ENCODE results near the gene JPH4.
"Not testable (repeated sequence)": the region's sequence is repeated elsewhere in the genome, so short reads cannot be mapped to it uniquely, and the experiment has no call there.

The JPH4 gene

DNA sequence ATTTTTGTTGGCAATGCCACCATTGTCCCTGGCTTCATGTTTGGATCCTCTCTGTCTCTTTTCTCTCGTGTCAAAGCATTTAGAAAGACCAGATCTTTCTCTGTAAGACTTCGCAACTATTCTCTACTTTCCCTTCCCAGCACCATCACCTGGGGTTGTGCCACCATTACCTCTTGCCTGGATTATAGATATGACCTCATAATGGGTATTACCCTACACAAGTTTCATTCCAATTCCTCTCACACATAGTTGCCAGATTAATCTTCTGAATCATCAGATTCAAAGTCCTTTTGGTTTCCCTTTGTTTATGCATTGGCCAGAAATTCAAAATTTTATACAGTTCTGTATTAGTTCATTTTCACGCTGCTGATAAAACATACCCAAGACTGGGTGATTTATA is 30.4 kb upstream of the JPH4 start:
- DNase-seq (ENCODE audit: low spot score): no peak

DNA sequence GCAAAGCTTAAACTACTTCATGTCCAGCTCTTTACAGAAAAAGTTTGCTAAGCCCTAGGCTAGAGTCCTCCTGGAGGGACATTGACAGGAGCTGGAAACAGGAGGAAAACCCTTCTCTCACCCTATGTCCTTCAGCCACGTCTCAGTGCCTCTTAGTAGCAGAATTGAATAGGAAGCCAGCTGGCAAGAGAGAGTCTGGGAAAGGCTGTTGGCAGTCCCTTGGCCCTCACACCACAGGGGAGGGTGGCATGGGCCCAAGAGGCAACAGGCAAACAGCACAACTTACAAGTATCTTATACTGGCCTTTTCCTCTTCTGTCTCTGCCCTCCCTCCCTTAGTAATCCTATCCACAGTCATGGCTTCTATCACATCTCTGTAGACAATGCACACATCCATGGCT is 29.9 kb upstream of the JPH4 start:
- DNase-seq (ENCODE audit: low spot score): no peak

DNA sequence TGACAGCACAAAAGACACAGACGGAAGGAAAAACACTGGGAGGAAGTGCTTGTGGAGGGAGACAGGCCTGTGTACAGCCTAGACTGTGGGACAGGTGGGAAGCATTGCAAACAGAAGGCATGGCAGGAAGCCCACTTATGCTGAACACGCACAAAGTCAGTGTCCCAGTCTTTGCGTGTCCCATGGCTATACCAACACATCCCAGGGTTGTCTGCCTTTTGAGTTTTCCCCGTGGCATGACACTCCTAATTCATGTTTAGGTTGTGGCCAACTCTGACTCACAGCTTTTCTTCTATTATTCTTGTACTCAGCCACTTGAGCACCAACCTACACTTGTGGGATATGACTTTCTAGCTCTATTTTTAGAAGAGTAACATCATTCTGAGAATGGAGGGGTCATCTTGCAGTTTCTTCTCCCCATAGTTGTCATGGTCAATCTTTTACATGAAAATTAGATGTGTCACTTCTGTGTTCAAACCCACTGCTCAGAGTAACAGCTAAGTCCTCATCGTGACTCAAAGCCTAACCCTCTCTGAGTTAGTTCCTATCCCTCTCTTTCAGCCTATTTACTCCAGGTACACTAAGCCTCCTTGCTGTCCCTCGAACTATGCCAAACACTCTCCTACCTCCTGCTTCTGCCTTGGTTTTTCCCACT is 27.5 kb upstream of the JPH4 start:
- DNase-seq (ENCODE audit: low spot score): no peak

DNA sequence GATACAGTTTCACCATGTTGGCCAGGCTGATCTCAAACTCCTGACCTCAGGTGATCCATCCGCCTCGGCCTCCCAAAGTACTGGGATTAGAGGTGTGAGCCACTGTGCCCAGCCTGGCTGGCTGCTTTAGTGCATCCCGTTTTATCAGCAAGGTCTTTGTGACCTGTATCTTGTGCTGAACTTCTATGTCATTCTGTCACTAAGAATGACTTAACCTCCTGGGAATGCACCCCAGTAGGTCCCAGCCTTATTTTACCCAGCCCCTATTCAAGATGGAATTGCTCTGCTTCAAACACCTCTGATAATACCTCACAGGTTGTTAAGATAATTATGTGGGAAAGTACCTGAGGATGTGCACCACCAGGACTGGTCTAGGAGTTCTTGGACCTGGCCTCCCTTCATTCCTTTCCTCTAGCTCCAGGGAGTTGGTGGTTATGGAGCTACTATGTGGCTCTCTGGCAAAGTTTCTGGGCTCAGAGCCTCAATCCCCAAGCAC is 26.1 kb upstream of the JPH4 start:
- DNase-seq (ENCODE audit: low spot score): no peak

DNA sequence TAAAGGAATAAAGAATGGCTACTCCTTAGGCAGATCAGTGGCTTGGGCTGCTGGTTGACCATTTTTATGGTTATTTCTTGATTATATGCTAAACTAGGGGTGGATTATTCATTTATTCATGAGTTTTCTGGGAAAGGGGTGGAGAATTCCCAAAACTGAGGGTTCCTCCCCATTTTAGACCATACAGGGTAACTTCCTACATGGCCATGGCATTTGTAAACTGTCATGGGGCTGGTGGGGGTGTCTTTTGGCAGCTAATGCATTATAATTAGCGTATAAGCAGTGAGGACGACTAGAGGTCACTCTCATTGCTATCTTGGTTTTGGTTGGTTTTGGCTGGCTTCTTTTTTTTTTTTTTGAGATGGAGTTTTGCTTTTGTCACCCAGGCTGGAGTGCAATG is 25.6 kb upstream of the JPH4 start:
- no peak for DNase-seq (ENCODE audit: low spot score)

DNA sequence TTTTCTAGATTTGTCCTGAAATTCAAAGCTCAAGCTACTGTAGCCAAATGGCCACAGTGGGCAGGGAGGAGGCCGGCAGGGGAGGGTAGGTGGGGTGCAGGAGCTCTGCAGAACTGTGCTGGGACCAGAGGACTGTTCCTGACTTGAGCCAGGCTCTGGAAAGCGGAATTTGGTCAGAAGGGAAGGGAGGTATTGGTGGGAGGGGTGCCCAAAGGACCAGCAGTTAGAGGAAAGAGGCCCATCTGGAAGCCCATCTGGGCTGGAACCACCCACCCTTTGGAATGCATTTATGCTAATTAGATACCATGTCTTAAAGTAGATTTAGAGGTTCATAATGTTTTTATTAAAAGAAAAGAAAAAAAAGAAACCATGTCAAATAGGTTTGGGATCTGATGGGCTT is 24.5 kb upstream of the JPH4 start:
- no peak for DNase-seq (ENCODE audit: low spot score)

DNA sequence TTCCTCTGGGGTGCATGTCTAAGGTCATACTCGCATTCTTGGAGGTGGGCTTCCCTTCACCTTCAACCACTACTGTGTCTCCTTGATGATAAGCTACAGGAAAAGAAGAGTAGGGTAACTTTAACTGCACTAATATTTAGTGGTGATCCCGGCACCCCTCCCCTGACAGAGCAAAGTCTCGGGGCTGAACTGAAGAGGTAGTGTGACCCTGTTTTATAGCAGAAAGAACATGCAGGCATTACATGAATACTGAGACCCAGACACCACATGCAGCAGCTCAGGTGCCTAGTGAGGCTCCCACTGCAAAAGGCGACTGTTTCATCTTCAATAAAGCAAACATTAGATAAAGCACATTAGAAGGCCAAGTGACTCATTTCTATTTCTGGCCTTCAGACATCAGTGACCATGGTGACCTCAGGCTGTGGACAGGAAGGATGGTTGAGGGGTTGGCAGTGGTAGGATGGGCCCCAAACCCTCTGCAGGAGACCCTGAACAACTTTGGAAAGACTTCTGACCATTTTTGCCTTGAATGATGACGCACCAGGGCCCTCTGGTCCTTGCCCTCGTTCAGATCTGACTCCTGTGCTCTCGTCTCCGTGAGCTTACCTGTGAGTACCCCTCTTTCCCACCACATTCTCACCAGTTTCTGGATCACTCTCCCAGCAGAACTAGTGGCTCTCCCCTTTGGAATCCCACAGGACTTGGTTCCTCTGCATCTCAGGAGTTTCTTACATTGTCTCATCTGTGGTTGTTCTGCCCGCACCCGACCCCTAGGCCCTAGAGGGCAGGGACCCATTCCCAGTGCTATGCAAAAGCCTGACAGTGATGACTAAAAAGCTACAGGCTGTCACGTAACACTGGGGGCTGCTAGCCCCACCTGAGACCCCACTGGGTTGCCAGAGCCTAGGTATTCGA is 23.8 kb upstream of the JPH4 start:
- DNase-seq (ENCODE audit: low spot score): no peak

DNA sequence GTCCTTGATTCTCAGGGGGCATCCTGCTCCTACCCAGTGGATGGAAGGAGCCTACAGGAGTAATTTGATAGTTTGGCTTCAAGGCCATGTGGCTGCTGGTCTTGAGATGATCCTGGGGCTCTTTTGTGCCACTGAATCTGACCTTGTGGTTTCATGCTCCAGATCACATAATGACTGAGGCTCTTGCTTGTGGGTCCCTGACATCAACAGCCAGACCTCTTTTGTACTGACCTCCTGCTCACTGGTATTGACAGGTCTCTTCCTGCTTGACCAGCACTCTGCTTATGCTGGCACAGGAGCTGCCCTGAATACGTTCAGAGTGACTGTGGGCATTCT is 23.2 kb upstream of the JPH4 start:
- no peak for DNase-seq (ENCODE audit: low spot score)

DNA sequence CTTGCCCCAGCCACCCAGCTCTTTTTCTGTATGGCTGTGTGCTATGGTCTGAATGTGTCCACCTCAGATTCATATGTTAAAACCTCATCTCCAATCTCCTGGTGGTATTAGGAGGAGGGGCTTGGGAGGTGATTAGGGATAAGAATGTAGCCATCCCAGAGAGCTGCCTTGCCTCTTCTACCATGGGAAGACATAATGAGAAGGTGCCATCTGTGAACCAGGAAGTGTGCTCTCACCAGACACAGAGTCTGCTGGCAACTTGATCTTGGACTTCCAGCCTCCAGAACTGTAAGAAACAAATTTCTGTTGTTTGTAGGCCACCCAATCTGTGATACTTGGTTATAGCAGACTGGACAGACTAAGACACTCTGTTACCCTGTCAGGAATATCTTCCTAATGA is 22.8 kb upstream of the JPH4 start:
- no peak for DNase-seq (ENCODE audit: low spot score)

DNA sequence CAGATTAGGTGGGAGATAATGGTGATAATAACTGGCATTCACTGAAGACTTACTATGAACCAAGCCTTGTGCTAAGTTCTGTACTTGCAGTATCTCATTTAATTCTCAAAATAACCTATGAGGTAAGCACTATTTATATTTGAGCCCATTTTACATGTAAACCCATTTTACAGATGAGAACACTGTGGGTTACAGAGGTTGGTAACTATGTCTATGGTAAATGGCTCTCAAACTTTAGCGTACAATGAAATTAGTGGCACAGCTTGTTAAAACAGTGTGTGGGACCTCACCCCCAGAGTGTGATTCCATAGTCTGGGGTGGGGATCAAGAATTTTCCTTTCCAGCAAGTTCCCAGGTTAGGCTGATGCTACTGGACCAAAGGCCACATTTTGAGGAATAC is 22.2 kb upstream of the JPH4 start:
- no peak for DNase-seq (ENCODE audit: low spot score)

DNA sequence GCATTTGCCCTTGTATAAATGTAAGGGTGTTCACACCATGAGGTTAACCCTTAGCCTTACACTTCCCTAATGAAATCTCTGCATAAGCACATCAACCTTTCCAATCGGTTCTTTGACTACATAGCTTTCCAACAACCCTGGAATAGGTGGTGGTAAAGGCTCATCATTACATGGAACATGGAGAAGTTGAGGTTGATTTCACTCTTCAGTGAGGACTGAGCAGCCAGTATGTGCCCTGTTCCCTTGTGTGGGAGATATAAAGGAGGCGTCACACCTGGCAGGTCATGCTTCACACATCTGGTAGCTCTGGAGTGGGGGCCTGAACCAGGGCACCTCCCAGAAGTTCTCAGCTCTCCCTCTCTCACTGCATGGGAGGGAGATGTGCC is 21.7 kb upstream of the JPH4 start:
- DNase-seq (ENCODE audit: low spot score): no peak

DNA sequence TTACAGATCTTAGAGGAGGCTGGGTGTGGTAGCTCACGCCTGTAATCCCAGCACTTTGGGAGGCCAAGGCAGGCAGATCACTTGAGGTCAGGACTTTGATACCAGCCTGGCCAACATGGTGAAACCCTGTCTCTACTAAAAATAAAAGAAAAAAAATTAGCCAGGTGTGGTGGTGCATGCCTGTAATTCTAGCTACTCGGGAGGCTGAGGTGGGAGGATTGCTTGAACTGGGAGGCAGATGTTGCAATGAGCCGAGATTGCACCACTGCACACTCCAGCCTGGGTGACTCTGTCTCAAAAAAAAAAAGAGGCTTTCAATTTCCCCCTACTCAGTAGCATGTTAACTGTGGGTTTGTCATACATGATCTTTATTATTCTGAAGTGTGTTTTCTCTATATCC is 15.6 kb upstream of the JPH4 start:
- DNase-seq (ENCODE audit: low spot score): not testable (repeated sequence)

DNA sequence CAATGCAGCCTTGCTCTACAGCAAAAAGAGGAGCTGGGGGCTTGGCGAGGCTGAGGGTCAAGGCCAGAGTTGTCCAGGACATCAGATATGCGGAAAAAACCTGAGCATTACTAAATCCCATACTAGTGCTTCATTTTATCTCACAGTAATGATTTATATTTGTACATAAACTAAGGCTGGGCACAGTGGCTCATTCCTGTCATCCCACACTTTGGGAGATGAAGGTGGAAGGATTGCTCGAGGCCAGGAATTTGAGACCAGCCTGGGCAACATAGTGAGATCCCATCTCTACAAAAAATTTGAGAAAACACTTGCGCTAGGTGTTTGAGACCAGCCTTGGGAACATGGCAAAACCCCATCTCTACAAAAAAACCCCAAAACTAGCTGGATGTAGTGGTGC is 11.6 kb upstream of the JPH4 start:
- no peak for DNase-seq (ENCODE audit: low spot score)

DNA sequence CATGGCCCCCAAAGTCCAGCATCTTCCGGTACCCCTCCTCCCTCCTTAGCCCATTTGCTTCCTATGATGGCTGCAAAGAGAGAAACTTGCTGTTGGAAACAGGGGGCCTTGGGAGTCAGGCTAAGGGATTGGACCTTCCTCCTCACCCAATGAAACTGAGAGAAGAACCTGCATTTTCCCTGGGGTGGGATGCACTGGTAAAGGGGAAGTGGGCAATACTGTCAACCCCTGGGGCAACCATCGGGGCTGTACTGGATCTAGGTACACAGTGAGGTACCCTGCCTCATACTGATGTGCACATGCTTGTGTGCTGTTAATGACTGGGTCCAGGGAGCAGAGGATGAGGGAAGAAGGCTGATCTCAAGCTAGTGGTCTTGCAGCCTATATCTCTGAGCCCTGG is 11.0 kb upstream of the JPH4 start:
- DNase-seq (ENCODE audit: low spot score): no peak

DNA sequence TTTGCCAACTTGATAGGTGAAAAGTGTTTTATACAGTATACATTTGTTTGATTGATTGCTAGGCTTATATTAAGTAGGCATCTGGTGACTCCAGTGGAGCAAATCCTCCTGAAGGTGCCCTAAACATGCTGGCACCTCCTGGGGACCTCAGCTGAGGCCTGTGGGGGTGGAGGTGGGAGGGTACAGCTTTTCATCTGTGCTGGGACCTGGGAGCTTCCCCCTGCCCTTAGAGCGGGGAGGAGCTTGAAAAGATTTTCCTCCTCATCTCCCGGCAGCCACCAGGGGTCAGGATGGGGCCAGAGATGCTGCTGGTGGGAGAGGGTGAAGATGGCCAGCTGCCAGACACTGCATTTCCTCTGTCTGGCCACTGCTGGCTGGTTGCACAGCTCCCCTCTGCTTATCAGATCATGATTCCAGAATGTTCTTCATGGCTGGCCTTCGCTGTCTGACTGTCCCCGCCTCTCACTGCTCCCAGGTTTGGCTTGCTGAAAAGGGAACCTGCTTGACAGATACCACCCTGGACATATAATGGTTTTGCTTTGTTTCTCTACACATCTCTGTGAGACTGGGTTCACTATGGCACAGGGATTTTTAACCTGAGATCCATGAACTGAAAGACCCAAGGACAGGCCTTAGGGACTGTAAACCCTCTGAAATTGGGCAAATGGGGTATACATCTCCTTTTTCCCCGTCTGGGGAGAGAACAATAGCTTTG is 10.5 kb upstream of the JPH4 start:
- DNase-seq (ENCODE audit: low spot score): peak; percentile 93

DNA sequence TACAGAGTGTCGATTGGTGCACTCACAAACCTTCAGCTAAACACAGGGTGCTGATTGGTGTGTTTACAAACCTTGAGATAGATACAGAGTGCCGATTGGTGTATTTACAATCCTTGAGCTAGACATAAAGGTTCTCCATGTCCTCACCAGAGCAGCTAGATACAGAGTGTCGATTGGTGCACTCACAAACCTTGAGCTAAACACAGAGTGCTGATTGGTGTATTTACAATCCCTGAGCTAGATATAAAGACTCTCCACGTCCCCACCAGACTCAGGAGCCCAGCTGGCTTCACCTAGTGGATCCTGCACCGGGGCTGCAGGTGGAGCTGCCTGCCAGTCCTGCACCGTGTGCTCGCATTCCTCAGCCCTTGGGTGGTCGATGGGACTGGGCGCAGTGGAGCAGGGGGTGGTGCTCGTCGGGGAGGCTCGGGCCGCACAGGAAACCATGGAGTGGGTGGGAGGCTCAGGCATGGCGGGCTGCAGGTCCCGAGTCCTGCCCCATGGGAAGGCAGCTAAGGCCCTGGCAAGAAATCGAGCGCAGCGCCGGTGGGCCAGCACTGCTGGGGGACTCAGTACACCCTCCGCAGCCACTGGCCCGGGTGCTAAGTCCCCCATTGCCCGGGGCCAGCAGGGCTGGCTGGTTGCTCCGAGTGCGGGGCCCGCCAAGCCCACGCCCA is 6.1 kb upstream of the JPH4 start:
- DNase-seq (ENCODE audit: low spot score): not testable (repeated sequence)

DNA sequence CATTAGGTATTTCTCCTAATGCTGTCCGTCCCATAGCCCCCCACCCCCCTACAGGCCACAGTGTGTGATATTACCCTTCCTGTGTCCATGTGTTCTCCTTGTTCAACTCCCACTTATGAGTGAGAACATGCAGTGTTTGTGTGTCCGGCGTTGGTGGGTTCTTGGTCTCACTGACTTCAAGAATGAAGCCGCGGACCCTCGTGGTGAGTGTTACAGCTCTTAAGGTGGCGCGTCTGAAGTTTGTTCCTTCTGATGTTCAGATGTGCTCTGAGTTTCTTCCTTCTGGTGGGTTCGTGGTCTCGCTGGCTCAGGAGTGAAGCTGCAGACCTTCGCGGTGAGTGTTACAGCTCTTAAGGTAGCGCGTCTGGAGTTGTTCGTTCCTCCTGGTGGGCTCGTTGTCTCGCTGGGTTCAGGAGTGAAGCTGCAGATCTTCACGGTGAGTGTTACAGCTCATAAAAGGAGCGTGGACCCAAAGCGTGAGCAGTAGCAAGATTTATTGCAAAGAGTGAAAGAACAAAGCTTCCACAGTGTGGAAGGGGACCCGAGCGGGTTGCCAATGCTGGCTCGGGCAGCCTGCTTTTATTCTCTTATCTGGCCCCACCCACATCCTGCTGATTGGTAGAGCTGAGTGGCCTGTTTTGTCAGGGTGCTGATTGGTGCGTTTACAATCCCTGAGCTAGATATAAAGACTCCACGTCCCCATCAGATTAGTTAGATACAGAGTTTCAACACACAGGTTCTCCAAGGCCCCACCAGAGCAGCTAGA is 5.4 kb upstream of the JPH4 start:
- not testable (repeated sequence) for DNase-seq (ENCODE audit: low spot score)

DNA sequence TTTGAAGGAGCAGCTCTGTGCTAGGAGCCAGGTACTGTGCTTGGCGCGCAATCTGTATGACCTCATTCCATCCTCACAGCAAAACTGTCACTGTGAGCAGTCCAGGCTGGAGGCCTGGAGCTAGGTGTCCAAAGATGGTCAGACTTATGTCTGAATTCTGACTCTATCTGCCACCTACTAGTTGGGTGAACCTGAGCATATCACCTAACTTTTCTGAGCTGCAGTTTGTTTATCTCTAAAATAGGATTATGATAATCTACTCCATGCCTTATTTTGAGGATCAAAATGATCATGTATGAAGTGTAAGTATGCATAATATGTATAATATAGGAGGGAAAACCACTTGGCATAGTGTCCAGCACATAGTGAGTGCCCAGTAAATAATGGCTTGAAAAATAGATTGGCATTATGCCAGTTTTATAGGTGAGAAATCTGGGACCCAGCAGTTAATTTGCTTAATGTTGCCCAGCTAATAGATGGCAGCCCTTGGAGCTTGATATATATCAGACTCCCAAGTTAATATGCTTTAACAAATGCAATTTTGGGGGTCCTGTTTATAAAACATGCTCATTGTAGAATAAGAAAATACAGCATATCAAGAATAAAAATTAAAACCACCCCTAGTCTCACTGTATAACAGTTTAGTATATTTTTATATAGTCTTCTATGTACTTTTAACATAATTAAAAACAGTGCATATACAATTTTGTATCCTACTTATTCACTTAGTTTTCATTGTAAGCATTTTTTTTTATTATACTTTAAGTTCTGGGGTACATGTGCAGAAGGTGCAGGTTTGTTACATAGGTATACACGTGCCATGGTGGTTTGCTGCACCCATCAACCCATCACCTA is 4.5 kb upstream of the JPH4 start:
- DNase-seq (ENCODE audit: low spot score): no peak

DNA sequence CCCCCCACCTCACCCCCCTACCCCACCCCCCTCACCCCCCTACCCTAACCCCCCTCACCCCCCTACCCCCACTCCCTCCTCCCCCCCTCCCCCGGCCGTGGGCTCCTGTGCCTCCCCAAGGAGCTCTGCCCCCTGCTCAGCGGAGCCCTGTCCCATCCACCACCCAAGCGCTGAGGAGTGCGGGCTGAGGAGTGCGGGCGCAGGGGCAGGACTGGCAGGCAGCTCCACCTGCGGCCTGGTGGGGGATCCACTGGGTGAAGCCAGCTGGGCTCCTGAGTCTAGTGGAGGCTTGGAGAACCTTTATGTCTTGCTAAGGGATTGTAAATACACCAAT is 2.3 kb upstream of the JPH4 start:
- DNase-seq (ENCODE audit: low spot score): no peak

DNA sequence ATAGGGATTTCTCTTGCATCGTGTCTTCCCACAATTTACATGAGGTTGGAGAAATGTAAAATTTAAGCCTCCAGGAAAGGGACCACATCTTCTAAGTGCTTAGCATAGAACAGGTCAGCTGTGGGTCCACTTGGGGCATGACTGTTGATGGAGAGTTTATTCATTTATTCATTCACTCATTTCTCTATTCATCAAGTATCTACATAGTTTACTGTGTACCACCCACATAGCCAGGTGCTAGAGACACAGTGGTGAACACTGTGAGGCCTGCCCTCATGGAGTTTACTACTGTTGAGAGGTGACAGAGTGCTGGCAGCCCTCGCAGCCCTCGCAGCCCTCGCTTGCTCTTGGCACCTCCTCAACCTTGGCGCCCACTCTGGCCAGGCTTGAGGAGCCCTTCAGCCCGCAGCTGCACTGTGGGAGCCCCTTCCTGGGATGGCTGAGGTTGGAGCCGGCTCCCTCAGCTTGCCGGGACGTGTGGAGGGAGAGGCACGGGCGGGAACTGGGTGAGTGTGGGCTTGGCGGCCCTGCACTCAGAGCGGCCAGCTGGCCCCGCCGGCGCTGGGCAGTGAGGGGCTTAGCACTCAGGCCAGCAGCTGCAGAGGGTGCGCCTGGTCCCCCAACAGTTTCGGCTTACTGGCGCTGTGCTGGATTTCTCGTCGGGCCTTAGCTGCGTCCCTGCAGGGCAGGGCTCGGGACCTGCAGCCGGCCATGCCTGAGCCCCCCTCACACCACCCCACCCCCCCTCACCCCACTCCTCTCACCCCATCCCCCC is 1.7 kb upstream of the JPH4 start:
- no peak for DNase-seq (ENCODE audit: low spot score)

Data from iPS-NIHi11 (cell line).